ENCODE data around the gene FRG2C.
A peak's percentile ranks its signal among the peaks of the same experiment; 100 is the strongest.
"Not testable (repeated sequence)": the region's sequence is repeated elsewhere in the genome, so short reads cannot be mapped to it uniquely, and the experiment has no call there.

The FRG2C gene

GRCh38 chr3:75664028-75664427 lies at the start of gene FRG2C:
Gene FRG2C (plus strand): TSS chr3:75664328. CDS start chr3:75664380, 52 bp downstream.
- not testable (repeated sequence) for DNase-seq (ENCODE audit: low read depth in 2 of 2)

DNA sequence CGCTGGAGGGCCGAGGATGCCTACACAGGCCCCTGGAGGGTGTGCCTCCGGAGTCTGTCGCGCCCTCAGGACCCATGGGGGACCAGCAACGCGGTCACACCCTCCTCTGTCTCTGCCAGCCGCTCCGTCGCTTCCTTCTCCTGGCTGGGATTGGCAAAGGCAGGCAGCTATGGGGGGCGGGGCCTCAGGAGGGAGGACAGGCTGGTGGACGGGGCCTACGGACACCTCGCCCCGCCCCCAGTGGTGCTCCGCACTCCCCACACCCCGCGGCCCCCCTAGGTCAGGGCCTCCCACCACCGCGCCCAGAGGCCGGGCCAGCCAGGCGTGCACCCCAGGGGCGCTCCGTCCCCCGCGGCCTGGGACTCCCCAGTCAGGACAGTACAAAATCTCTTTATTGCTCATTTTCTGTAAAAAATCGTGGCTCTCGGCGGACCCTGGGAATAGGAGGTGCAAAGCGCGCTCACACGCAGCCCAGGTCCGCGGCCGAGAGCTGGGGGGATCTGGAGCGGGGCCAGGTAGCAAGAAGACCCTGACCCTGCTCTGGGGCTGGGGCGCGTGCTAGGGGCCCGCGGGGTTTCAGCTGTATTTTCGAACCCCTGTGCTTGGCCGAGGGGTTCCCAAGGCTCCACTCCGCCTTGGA lies 45.3 kb upstream of the FRG2C start:
- DNase-seq (ENCODE audit: low read depth in 2 of 2), result not testable (repeated sequence)

DNA sequence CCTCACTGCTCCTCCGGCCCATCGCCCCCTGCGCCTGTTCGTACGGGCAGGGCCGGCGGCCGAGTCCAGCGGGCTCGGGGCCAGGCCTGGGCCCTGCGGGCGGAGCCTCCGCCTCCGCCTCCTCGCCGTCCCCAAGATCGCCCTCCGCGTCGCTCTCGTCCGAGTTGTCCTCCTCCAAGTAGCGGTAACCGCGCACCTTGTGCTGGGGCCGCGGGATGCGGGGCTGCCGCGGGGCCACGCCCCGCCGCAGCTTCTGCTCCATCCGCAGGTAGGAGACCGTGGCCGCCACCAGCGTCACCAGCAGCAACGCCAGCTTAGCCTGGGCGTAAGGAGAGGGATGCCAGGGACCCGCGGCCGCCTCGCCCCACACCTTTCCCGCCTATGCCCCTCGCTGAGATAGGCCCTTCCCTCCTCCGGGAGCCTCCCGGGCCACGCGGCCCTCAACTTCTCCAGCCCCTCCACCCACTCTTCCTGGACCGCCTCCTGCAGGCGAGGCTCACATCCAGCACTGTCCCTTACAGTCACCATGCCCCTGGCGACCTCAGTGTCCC lies 44.6 kb upstream of the FRG2C start:
- not testable (repeated sequence) for DNase-seq (ENCODE audit: low read depth in 2 of 2)

GRCh38 chr3:75621772-75622171 lies 42.4 kb upstream of the FRG2C start:
- DNase-seq (ENCODE audit: low read depth in 2 of 2), result not testable (repeated sequence)

- DNase-seq (ENCODE audit: low read depth in 2 of 2), result not testable (repeated sequence)
Measured at GRCh38 chr3:75623656-75624055, 40.5 kb upstream of the FRG2C start.

DNA sequence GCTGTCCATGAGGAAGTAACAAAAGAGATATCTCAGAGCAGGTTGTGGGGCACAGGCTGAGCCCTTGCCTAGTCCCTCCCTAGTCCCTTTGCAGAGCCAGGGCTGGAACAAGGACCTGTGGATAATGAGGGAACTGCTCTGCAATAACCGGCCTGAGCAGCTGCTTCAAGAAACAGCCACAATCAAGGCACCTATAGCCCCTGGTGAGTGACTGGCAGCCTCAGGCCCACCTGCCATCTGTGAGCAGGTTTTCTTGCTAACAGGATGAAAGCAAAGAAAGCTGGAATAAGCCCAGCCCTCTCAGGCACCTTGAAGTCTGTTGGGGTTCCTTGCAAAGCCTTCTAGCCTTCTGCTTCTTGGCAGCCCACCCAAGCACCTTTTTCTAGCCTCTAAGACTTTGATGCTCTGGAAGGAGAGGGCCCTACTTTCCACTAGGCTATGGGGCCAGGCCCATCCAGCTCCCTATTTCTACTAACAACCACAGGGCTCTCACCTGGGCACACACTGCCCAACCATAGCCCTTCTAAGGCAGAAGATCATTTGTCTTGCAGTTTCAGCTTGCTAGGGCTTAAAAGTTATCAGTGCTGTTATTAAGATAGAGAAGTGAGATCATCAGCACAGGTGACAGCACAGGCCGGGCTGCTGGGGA lies 33.1 kb upstream of the FRG2C start:
- DNase-seq (ENCODE audit: low read depth in 2 of 2), result not testable (repeated sequence)

GRCh38 chr3:75631541-75631940 lies 32.6 kb upstream of the FRG2C start:
- DNase-seq (ENCODE audit: low read depth in 2 of 2), result no peak

DNA sequence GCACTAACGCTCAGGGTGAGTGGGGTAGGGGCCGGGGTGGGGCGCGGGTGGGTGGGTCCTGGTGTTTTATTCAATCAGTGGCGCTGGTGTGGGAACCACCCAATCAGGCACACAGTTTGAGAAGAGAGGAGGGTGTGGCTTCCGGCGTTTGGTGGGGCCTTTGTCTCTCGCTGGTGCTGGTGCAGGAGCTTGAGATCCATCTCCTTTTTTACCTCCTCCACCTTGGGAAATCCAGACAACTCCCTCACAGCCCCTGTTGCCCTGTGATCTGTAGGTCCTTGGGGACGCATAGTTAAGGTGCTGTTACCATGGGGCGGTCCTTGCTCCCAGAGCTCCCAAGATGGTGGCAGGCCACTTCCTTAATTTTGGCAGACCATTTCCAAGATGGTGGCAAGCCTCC lies 25.2 kb upstream of the FRG2C start:
- DNase-seq (ENCODE audit: low read depth in 2 of 2), result not testable (repeated sequence)

GRCh38 chr3:75641107-75641517 lies 23.0 kb upstream of the FRG2C start:
- peak; percentile 23 to 27 for DNase-seq (ENCODE audit: low read depth in 2 of 2)

DNA sequence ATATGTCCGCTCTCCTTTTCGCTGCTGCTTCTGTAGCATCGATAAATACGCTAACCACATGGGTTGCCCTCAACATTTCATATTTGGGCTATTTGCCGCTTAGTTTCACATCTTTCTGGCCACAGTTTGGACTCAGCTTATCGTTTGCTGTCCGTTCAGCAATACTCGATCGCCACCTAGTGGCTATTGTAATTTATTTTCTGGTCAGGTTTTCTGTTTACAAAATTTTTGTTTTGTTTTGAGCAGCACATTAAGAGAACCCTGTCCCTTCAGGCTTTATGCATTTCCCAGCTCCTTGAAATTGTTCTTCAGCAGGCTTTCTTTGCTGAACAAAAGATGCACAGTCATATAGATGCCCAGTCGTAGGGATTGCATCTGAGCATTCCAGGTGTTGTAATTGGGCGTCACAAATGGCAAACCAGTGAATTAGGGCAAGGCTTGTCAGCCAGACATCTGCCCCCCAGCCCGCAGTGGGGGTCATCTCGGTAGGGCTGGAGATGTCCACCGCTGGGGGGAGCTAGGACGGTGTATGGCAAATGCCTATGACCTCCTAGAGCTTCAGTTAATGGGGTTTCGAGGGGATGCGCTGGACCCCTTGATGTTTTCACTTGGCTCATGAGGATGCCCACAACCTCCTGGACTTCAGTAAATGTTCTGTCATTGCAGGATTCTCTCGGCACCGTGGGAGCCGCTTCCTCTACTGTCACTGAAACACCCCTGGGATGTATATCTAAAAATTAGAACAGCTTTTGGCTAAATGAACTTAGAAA lies 20.9 kb upstream of the FRG2C start:
- DNase-seq (ENCODE audit: low read depth in 2 of 2), result not testable (repeated sequence)

GRCh38 chr3:75645548-75645947 lies 18.6 kb upstream of the FRG2C start:
- not testable (repeated sequence) for DNase-seq (ENCODE audit: low read depth in 2 of 2)

DNA sequence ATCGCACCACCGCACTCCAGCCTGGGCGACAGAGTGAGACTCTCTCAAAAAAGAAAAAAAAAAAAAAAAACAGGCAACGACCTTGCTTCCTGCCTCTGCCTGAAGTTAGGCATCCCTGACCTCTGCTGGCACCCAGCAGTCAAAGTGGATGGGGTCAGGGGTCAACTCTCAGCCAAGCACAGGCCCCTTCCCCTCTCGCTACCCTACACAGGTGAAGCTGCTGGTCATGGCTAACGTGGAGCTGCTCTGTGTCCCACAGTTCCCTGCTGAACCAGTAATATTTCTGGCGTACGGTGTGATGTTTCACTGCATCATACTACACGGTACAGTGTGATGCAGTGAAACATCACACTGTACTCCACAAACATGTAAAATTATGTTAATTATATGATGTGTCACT lies 13.9 kb upstream of the FRG2C start:
- no peak for DNase-seq (ENCODE audit: low read depth in 2 of 2)

DNA sequence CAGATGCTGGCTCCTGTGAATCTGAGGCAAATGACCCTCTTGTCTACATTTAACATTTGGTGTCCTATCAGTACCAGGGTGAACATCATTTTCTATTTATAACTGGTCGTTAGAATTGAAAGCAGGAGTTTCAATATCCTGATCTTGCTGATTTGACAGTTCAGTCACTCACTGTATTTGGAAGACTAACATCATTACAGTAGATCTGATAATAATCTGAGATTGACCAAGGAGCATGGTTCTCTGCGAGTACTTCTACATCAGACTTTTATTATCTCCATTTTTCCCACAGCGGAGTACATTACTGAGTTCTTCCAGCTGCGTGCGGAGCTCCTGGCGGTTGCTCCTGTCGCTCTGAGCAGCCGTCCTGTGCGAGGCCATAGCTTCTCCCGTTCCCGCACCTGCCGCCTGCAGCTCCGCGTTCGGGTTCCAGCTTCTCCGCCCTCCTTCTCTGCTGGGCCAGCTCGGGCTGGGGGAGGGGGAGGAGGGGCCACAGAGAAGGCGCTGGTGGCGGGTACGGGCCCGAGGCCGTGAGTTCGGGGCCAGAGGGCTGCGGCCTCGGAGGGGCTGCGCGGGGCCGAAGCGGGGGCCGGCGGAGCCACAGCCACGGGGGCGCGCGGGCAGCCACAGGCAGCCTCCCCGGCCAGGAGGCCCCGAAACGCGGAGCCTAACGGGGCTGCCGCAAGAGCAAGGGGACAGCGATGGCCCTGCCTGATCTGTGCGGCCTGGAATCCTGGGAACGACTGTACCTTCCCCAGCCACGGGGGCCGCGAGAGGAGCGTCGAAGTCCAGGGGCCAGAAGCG lies 8.8 kb upstream of the FRG2C start:
- DNase-seq (ENCODE audit: low read depth in 2 of 2), result not testable (repeated sequence)

GRCh38 chr3:75655956-75656355 lies 8.2 kb upstream of the FRG2C start:
- not testable (repeated sequence) for DNase-seq (ENCODE audit: low read depth in 2 of 2)

DNA sequence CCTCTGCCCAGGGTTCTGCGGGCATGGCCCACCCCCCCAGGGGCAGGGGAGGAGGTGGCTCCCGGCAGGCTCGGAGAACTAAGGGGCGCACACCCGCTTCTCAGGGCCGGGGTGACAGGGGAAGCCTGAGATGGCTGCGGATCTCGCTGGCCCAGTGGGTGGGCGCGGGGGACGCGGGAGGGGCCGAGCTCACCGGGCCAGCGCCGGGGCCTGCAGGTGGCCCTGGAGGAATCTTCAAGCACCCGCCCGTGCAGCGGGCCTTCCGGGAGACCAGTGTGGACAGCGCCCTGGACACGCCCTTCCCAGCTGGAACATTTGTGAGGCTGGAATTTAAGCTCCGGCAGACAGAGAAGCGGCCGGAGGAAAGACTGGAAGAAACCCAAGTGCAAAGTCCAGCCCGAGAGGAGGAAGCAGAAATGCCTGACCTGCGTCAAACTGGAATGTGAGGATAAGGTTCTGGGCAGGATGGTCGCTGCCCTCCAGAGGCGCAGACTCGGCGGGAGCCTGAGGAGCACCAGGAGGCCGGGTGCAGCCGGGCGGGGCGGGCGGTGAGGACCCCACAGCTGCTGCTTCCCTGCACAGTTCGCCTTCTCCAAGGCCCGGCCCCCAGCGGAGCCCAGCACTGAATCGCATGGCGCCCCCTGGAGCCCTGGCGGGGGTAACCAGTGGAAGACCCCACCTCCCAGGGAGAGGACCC lies 5.6 kb upstream of the FRG2C start:
- not testable (repeated sequence) for DNase-seq (ENCODE audit: low read depth in 2 of 2)

- not testable (repeated sequence) for DNase-seq (ENCODE audit: low read depth in 2 of 2)
Measured at GRCh38 chr3:75659108-75659433, 5.1 kb upstream of the FRG2C start.

DNA sequence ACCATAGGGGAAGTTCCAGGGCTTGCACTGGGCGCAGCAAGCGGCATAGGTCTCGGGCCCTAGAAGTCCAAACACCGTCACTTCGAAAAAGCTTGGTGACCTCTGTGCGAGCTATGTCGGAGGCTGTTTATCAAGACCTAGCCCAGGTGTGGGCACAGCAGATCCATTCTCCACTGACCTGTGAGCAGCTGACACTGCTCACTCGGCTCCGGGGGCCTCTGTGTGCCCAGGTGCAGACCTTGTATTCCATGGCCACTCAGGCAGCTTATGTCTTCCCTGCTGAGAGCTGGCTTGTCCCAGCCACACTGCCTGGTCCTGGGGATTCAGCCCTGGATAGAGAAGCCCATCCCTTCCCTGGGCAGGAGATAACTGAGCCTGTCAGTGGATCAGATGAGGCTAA lies 1.5 kb downstream of the FRG2C start:
- not testable (repeated sequence) for DNase-seq (ENCODE audit: low read depth in 2 of 2)

DNA sequence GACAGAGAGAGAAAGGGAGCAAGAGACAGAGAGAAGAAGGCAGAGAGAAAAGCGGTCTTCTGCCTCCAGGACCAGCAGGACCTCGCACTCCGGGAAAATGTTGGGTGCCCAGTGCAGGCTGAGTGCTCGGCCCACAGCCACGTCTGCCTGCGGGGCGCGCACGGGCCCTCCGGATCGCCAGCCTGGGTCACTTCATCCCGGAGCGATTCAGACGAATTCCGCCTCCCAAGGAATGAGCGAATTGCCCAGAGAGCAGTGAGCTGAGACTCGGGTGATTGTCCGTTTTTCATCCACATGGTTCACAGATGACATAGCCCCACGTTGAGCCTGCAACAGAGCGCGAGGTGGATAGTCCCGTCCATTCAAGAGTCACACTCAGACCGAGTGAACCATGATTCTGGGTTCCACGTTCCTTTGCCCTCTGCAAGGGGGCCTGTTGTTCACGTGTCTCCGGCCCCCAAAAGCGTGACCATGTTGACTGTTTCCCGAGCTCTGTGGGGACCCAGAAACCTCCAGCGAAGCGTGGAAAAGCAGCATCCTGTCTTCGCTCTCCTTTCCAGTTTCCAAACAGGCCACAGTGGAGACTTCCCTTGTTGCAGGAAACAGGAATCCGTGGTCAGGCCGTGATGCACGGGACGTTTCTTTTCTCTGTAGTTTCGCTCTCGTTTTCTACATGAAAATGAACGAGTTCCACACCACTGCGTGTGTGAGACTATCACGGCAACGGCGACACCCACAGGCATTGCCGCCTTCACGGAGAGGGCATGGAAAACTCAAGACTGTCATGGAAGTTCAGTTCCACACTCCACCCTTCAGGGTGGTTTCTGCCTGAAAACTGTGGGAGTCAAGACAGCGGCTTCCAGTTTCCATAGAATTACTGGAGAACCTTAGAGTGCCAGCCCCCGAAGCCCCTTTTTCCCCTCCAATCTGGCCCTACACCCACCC lies 3.9 kb downstream of the FRG2C start:
- not testable (repeated sequence) for DNase-seq (ENCODE audit: low read depth in 2 of 2)

DNA sequence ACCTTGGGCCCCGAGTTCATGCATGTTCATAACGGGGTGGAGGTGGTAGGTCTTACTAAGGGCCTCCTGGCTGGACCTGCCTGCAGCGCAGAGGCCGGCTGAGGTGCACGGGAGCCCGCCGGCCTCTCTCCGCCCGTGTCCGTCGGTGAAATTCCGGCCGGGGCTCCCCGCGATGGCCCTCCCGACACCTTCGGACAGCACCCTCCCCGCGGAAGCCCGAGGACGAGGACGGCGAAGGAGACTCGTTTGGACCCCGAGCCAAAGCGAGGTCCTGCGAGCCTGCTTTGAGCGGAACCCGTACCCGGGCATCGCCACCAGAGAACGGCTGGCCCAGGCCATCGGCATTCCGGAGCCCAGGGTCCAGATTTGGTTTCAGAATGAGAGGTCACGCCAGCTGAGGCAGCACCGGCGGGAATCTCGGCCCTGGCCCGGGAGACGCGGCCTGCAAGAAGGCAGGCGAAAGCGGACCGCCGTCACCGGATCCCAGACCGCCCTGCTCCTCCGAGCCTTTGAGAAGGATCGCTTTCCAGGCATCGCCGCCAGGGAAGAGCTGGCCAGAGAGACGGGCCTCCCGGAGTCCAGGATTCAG lies 4.7 kb downstream of the FRG2C start:
- peak in 1 of 2 donors; percentile 18 for DNase-seq (ENCODE audit: low read depth in 2 of 2)

Measured in stimulated activated CD4-positive, alpha-beta T cell treated with anti-CD3 and anti-CD28 coated beads, Interleukin-15, amount 100 ng/mL, for 48 hours (primary cell).